Measurements from ENCODE around the gene NLRP1.
A peak's percentile ranks its signal among the peaks of the same experiment; 100 is the strongest.

Gene NLRP1

GRCh38 chr17:5480962-5481361, 103.3 kb downstream of the NLRP1 start:
- no peak for DNase-seq (ENCODE audit: low read depth, low spot score)
- Histone ChIP-seq H3K27ac (no peak overlapping the region), H3K9ac (ENCODE audit: insufficient read length) (no peak overlapping the region), H3K9me3 (ENCODE audit: low read depth, low read length) (peaks cover 6% of the 10 kb centered on the region; the same call in 1 of the 2 replicates), H3K4me3 (no peak overlapping the region), H3K36me3 (ENCODE audit: insufficient read depth, low read length) (peaks cover 83% of the 10 kb centered on the region)
- no peak for TF ChIP-seq POLR2AphosphoS5 (IDR thresholded peaks at IDR 0.05; ENCODE audit: borderline replicate concordance, low read depth, low read length)
- no peak for TF ChIP-seq FOXP2 (optimal IDR thresholded peaks at IDR 0.05; ENCODE audit: control extremely low read depth, extremely low read length, insufficient read depth)
- TF ChIP-seq EZH2 (IDR thresholded peaks at IDR 0.05): no peak

- no peak for DNase-seq (ENCODE audit: low read depth, low spot score)
- Histone ChIP-seq H3K36me3 (ENCODE audit: insufficient read depth, low read length) (peaks cover 89% of the 10 kb centered on the region), H3K4me3 (no peak overlapping the region), H3K9ac (ENCODE audit: insufficient read length) (no peak overlapping the region), H3K27ac (no peak overlapping the region), H3K9me3 (ENCODE audit: low read depth, low read length) (peaks cover 6% of the 10 kb centered on the region; the same call in 1 of the 2 replicates)
- TF ChIP-seq FOXP2 (optimal IDR thresholded peaks at IDR 0.05; ENCODE audit: control extremely low read depth, extremely low read length, insufficient read depth) (no peak), EZH2 (IDR thresholded peaks at IDR 0.05) (no peak), POLR2AphosphoS5 (IDR thresholded peaks at IDR 0.05; ENCODE audit: borderline replicate concordance, low read depth, low read length) (no peak)
These were observed 105.3 kb downstream of the NLRP1 start for GRCh38 chr17:5478992-5479391.

- Histone ChIP-seq H3K27ac (no peak overlapping the region), H3K4me3 (no peak overlapping the region), H3K9ac (ENCODE audit: insufficient read length) (no peak overlapping the region), H3K36me3 (ENCODE audit: insufficient read depth, low read length) (peaks cover 45% of the 10 kb centered on the region), H3K9me3 (ENCODE audit: low read depth, low read length) (peaks cover 6% of the 10 kb centered on the region; the same call in 1 of the 2 replicates)
- DNase-seq (ENCODE audit: low read depth, low spot score): no peak
- TF ChIP-seq POLR2AphosphoS5 (IDR thresholded peaks at IDR 0.05; ENCODE audit: borderline replicate concordance, low read depth, low read length): no peak
- no peak for TF ChIP-seq FOXP2 (optimal IDR thresholded peaks at IDR 0.05; ENCODE audit: control extremely low read depth, extremely low read length, insufficient read depth)
- TF ChIP-seq EZH2 (IDR thresholded peaks at IDR 0.05): no peak
These were observed 110.4 kb downstream of the NLRP1 start for GRCh38 chr17:5473906-5474305.

- TF ChIP-seq EZH2 (IDR thresholded peaks at IDR 0.05): no peak
- no peak for TF ChIP-seq POLR2AphosphoS5 (IDR thresholded peaks at IDR 0.05; ENCODE audit: borderline replicate concordance, low read depth, low read length)
- TF ChIP-seq FOXP2 (optimal IDR thresholded peaks at IDR 0.05; ENCODE audit: control extremely low read depth, extremely low read length, insufficient read depth): no peak
- Histone ChIP-seq H3K36me3 (ENCODE audit: insufficient read depth, low read length) (peaks cover 31% of the 10 kb centered on the region), H3K27ac (peak overlapping the region; percentile 87), H3K4me3 (peak overlapping the region; percentile 36; the same call in 1 of the 2 replicates), H3K9ac (ENCODE audit: insufficient read length) (peak overlapping the region; percentile 43), H3K9me3 (ENCODE audit: low read depth, low read length) (no peaks in the 10 kb centered on the region)
- no peak for DNase-seq (ENCODE audit: low read depth, low spot score)
These were observed 111.8 kb downstream of the NLRP1 start for GRCh38 chr17:5472511-5472910.

- Histone ChIP-seq H3K4me3 (peak overlapping the region; percentile 94), H3K9ac (ENCODE audit: insufficient read length) (peak overlapping the region; percentile 92), H3K36me3 (ENCODE audit: insufficient read depth, low read length) (peaks cover 9% of the 10 kb centered on the region), H3K9me3 (ENCODE audit: low read depth, low read length) (no peaks in the 10 kb centered on the region), H3K27ac (no peak overlapping the region)
- TF ChIP-seq EZH2 (IDR thresholded peaks at IDR 0.05) (no peak), POLR2AphosphoS5 (IDR thresholded peaks at IDR 0.05; ENCODE audit: borderline replicate concordance, low read depth, low read length) (no peak), FOXP2 (optimal IDR thresholded peaks at IDR 0.05; ENCODE audit: control extremely low read depth, extremely low read length, insufficient read depth) (no peak)
- DNase-seq (ENCODE audit: low read depth, low spot score): no peak
These were observed 116.2 kb downstream of the NLRP1 start for GRCh38 chr17:5468075-5468473.

- Histone ChIP-seq H3K27ac (no peak overlapping the region), H3K9ac (ENCODE audit: insufficient read length) (peak overlapping the region; percentile 92), H3K9me3 (ENCODE audit: low read depth, low read length) (no peaks in the 10 kb centered on the region), H3K36me3 (ENCODE audit: insufficient read depth, low read length) (peaks cover 11% of the 10 kb centered on the region), H3K4me3 (peak overlapping the region; percentile 94)
- no peak for DNase-seq (ENCODE audit: low read depth, low spot score)
- TF ChIP-seq EZH2 (IDR thresholded peaks at IDR 0.05): no peak
- TF ChIP-seq POLR2AphosphoS5 (IDR thresholded peaks at IDR 0.05; ENCODE audit: borderline replicate concordance, low read depth, low read length): no peak
- TF ChIP-seq FOXP2 (optimal IDR thresholded peaks at IDR 0.05; ENCODE audit: control extremely low read depth, extremely low read length, insufficient read depth): no peak
These were observed 116.9 kb downstream of the NLRP1 start for GRCh38 chr17:5467416-5467815.

GRCh38 chr17:5466295-5466694, 118.0 kb downstream of the NLRP1 start:
- Histone ChIP-seq H3K27ac (no peak overlapping the region), H3K9ac (ENCODE audit: insufficient read length) (peak overlapping the region; percentile 92), H3K36me3 (ENCODE audit: insufficient read depth, low read length) (peaks cover 15% of the 10 kb centered on the region), H3K9me3 (ENCODE audit: low read depth, low read length) (no peaks in the 10 kb centered on the region), H3K4me3 (peak overlapping the region; percentile 94)
- no peak for DNase-seq (ENCODE audit: low read depth, low spot score)
- TF ChIP-seq FOXP2 (optimal IDR thresholded peaks at IDR 0.05; ENCODE audit: control extremely low read depth, extremely low read length, insufficient read depth) (no peak), POLR2AphosphoS5 (IDR thresholded peaks at IDR 0.05; ENCODE audit: borderline replicate concordance, low read depth, low read length) (no peak), EZH2 (IDR thresholded peaks at IDR 0.05) (no peak)

GRCh38 chr17:5464717-5465507, 119.4 kb downstream of the NLRP1 start:
- H3K9me3 ChIP-seq (ENCODE audit: low read depth, low read length): no peaks in the 10 kb centered on the region
- TF ChIP-seq EZH2 (IDR thresholded peaks at IDR 0.05): no peak
- H3K9ac ChIP-seq (ENCODE audit: insufficient read length): peak overlapping the region; percentile 35
- peaks cover 21% of the 10 kb centered on the region for H3K36me3 ChIP-seq (ENCODE audit: insufficient read depth, low read length)
- H3K27ac ChIP-seq: no peak overlapping the region
- no peak overlapping the region for H3K4me3 ChIP-seq
- no peak for DNase-seq (ENCODE audit: low read depth, low spot score)
